HK-2 (cell line): ENCODE data around the gene SIVA1.
A peak's percentile ranks its signal among the peaks of the same experiment; 100 is the strongest.

Experiments
- DNase-seq: peaks from one replicate; pipeline ENCODE4 v3.0.0-alpha.2; 2018; ENCODE audit not compliant: unreplicated experiment

The SIVA1 gene

GRCh38 chr14:104784846-104785707 lies 32.1 kb downstream of the SIVA1 start:
- DNase-seq: no peak

GRCh38 chr14:104785708-104786080 lies 32.7 kb downstream of the SIVA1 start:
- DNase-seq: no peak

GRCh38 chr14:104786091-104786586 lies 33.2 kb downstream of the SIVA1 start:
- DNase-seq: no peak

GRCh38 chr14:104786726-104787675 lies 34.1 kb downstream of the SIVA1 start:
- no peak for DNase-seq

- DNase-seq: no peak
These were observed 34.8 kb downstream of the SIVA1 start for GRCh38 chr14:104787736-104788135.

GRCh38 chr14:104788161-104788818 lies 35.3 kb downstream of the SIVA1 start:
- no peak for DNase-seq

GRCh38 chr14:104788873-104789663 lies 36.1 kb downstream of the SIVA1 start:
- no peak for DNase-seq

- no peak for DNase-seq
These were observed 37.1 kb downstream of the SIVA1 start for GRCh38 chr14:104789752-104790743.

- no peak for DNase-seq
These were observed 38.5 kb downstream of the SIVA1 start for GRCh38 chr14:104791425-104791824.

GRCh38 chr14:104792101-104792884 lies 39.3 kb downstream of the SIVA1 start:
- no peak for DNase-seq

GRCh38 chr14:104792945-104793702 lies 40.2 kb downstream of the SIVA1 start:
- DNase-seq: no peak

- no peak for DNase-seq
These were observed 40.7 kb downstream of the SIVA1 start for GRCh38 chr14:104793703-104793959.

- DNase-seq: no peak
These were observed 41.2 kb downstream of the SIVA1 start for GRCh38 chr14:104794099-104794498.

- DNase-seq: peak; percentile 49
These were observed 41.7 kb downstream of the SIVA1 start for GRCh38 chr14:104794631-104794992.

- DNase-seq: peak; percentile 34
These were observed 42.2 kb downstream of the SIVA1 start, which contains the start of gene AKT1 for GRCh38 chr14:104794993-104795780. Gene AKT1, minus strand, starts transcription at chr14:104795748. Its CDS starts 3,105 bp downstream, at chr14:104792643.

GRCh38 chr14:104795781-104796686 lies 43.1 kb downstream of the SIVA1 start:
- DNase-seq: peak; percentile 56

GRCh38 chr14:104796687-104797081 lies 43.7 kb downstream of the SIVA1 start:
- DNase-seq: no peak
